Measurements from ENCODE around the gene CDX1.

Gene CDX1

DNA sequence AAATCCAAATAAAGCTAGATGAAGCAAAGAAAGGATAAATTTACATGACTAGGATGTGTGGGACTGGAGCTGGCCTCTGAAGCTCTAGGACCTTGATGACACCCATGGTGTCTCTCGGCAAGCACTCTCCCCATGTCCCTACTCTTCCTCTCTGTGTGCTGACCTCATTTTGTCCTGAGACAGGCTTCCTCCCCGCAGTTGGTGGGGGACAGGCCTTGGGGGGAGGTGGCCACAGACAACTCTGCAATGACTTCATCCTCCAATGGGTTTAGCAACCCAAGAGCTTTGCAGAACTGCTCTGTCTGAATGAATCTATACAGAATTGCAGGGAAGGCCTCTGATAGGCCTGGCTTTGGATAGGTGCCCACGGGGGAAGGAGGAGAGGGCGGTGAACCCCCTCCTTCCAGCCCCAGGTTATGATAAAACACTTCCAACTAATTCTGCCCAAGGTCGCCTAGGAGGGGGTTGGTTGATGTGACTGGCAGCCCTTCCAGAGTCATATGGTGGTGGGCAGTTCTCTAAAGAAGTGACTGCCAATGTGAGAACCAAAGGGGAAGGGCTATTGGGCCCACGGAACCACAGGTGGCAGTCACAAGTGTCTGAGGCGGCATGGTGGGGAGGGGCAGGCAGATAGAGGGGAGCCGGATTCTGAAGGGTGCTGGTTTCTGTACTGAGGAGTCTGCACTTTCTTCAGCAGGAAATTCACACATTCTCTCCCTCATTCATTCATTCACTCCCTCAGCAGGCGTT, 29.3 kb downstream of the CDX1 start:
- TF ChIP-seq, protein P1, sequence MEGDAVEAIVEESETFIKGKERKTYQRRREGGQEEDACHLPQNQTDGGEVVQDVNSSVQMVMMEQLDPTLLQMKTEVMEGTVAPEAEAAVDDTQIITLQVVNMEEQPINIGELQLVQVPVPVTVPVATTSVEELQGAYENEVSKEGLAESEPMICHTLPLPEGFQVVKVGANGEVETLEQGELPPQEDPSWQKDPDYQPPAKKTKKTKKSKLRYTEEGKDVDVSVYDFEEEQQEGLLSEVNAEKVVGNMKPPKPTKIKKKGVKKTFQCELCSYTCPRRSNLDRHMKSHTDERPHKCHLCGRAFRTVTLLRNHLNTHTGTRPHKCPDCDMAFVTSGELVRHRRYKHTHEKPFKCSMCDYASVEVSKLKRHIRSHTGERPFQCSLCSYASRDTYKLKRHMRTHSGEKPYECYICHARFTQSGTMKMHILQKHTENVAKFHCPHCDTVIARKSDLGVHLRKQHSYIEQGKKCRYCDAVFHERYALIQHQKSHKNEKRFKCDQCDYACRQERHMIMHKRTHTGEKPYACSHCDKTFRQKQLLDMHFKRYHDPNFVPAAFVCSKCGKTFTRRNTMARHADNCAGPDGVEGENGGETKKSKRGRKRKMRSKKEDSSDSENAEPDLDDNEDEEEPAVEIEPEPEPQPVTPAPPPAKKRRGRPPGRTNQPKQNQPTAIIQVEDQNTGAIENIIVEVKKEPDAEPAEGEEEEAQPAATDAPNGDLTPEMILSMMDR (conservative IDR thresholded peaks at IDR 0.05; ENCODE audit: low read depth, low read length): no peak
- H3K4me3 ChIP-seq (ENCODE audit: low read length): no peak overlapping the region
- no peak for DNase-seq (ENCODE audit: low read depth)

DNA sequence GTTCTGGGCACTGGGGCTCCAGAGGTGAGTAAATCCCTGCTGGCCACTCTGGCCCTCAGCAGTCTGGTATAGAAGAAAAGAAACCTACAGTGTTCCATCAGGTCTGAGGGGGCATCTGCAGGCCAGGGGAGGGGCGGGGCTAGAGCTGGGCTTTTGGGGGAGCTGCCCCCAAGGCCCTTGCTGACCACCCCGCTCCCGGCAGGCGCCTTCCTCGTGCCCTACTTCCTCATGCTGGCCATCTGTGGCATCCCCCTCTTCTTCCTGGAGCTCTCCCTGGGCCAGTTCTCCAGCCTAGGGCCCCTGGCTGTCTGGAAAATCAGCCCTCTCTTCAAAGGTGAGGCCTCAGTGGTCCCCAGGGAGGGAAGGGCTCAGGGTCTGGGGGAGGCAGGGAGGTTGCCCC, 29.9 kb downstream of the CDX1 start:
- TF ChIP-seq, protein P1 (conservative IDR thresholded peaks at IDR 0.05; ENCODE audit: low read depth, low read length): no peak
- H3K4me3 ChIP-seq (ENCODE audit: low read length): no peak overlapping the region
- DNase-seq (ENCODE audit: low read depth): no peak

DNA sequence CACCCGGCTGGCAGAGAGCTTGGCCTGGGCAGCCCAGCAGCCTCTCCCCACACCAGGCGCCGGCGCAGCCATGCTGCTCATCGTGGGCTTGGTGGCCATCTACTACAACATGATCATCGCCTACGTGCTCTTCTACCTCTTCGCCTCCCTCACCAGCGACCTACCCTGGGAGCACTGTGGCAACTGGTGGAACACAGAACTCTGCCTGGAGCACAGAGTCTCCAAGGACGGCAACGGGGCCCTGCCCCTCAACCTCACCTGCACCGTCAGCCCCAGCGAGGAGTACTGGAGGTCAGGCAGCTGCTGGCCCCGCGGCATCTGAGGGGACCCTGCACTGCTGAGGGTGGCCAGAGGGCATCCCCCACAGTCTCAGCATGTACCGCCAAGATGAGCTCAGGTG, 30.4 kb downstream of the CDX1 start:
- TF ChIP-seq, protein P1 (conservative IDR thresholded peaks at IDR 0.05; ENCODE audit: low read depth, low read length): no peak

DNA sequence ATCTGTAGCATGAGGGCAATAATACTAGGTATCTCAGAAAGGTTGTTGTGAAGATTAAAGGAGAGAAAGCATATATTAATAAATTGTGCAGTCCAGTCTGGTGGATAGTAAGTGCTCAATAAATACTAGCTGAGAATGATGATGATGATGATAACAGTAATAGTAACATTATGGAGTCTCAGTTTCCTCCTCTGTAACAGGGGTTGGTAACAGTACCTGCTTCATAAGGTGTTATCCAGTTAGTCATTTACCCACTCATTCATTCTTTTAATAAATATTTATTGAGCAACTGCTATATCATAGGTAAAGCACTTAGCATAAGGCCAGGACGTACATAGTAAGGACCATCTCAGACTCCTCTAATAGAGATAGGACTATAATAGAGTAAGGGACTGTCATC, 30.9 kb downstream of the CDX1 start:
- DNase-seq (ENCODE audit: low read depth): no peak
- TF ChIP-seq, protein P1 (conservative IDR thresholded peaks at IDR 0.05; ENCODE audit: low read depth, low read length): no peak
- H3K4me3 ChIP-seq (ENCODE audit: low read length): no peak overlapping the region

More for the DNA sequence above, 30.4 kb downstream of the CDX1 start:
- DNase-seq (ENCODE audit: low read depth): no peak
- no peak overlapping the region for H3K4me3 ChIP-seq (ENCODE audit: low read length)

DNA sequence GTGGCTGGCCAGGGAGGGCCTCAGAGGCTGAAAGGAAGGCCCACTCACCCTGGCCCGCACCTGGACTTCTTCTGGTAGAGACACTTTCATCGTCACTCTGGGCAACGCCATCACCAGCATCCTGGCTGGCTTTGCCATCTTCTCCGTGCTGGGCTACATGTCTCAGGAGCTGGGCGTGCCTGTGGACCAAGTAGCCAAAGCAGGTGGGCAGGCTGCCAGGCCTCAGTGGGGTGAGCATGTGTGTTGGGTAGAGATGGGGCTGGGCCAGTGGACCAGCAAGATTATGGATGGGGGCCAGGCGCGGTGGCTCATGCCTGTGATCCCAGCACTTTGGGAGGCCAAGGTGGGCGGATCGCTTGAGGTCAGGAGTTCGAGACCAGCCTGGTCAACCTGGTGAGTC, 35.9 kb downstream of the CDX1 start:
- TF ChIP-seq, protein P1 (conservative IDR thresholded peaks at IDR 0.05; ENCODE audit: low read depth, low read length): no peak
- H3K4me3 ChIP-seq (ENCODE audit: low read length): no peak overlapping the region
- no peak for DNase-seq (ENCODE audit: low read depth)

DNA sequence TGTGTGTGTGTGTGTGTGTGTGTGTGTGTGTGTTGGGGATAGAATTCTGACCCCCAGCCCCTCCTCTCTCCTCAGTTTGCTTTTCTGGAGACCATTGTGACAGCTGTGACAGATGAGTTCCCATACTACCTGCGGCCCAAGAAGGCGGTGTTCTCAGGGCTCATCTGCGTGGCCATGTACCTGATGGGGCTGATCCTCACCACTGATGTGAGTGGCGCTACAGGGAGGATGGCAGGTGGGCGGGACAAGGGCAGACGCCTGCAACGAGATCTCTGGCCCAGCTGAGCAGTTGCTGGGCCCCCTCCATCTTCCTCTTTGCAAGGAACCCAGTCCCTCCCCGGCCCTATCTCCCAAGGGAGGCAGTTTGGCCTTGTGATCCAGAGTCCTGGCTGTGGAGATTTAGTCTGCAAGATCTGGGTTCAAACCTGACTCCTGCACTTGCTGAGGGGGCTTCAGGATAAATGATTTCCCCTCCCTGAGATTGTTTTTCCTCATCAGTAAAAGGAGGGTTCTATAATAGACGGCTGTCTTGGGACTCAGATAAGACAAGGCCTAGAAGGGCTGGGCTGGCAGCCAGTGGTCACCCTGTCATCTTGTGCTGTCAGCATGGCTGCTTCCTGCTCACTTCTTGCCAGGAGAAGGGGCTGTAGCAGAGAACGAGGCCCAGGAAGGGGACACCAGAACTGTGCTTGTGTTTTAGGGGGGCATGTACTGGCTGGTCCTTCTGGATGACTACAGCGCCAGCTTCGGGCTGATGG, 37.4 kb downstream of the CDX1 start:
- TF ChIP-seq, protein P1 (conservative IDR thresholded peaks at IDR 0.05; ENCODE audit: low read depth, low read length): no peak
- no peak overlapping the region for H3K4me3 ChIP-seq (ENCODE audit: low read length)
- no peak for DNase-seq (ENCODE audit: low read depth)

DNA sequence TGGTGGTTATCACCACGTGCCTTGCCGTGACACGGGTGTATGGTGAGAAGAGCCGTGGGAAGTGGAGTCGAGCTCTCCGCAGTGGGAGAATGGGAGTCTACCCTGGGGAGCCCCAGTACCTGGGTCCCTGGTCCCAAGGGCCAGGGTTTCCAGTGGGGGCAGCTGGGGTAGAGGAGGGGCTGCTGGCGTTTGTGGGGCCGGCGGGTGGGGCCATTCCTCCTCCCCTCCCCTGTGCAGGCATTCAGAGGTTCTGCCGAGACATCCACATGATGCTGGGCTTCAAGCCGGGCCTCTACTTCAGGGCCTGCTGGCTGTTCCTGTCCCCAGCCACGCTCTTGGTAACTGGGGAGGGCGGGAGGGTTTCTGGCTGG, 38.0 kb downstream of the CDX1 start:
- TF ChIP-seq, protein P1 (conservative IDR thresholded peaks at IDR 0.05; ENCODE audit: low read depth, low read length): no peak
- H3K4me3 ChIP-seq (ENCODE audit: low read length): no peak overlapping the region
- no peak for DNase-seq (ENCODE audit: low read depth)
